Upper lobe of left lung (tissue), 6 donors: ENCODE data around the gene LEO1. TPM values are rescaled to one million over a fixed set of nuclear protein-coding genes. Genes with fewer than 3 reads are reported as not detected.

ENCODE experiments used
- ATAC-seq, 2 donors: fragments of 200-7000 bp; cut with Tn5 transposase; one replicate each; pipeline ENCODE4 v1.9.1; 2022; ENCODE audit warnings: mild to moderate bottlenecking in 2 of 2, moderate library complexity in 2 of 2; ENCODE audit not compliant: low FRiP score in 2 of 2
- DNase-seq, 2 donors: peaks; one replicate each; pipeline ENCODE4 v3.0.0-alpha.2; 2019 to 2020
- H3K27ac ChIP-seq, 4 donors: fragments of 200-600 bp; sonication (generic); one replicate each; pipeline ENCODE4 v1.5.1; 2016 to 2019
- H3K27me3 ChIP-seq, 4 donors: fragments of 200-600 bp; sonication (generic); one replicate each; pipeline ENCODE4 v1.5.1; 2017 to 2019
- H3K36me3 ChIP-seq, 4 donors: fragments of 200-600 bp; sonication (generic); one replicate each; pipeline ENCODE4 v1.5.1; 2016 to 2019
- H3K4me1 ChIP-seq, 4 donors: fragments of 200-600 bp; sonication (generic); one replicate each; pipeline ENCODE4 v1.5.1; 2018 to 2019
- H3K4me3 ChIP-seq, 4 donors: fragments of 200-600 bp; sonication (generic); one replicate each; pipeline ENCODE4 v1.5.1; 2017 to 2019; ENCODE audit warnings: mild to moderate bottlenecking in 2 of 4, moderate library complexity in 1 of 4
- H3K9me3 ChIP-seq, 4 donors: fragments of 200-600 bp; sonication (generic); one replicate each; pipeline ENCODE4 v1.5.1; 2018 to 2019
- EP300 ChIP-seq, 4 donors: sonication (generic); formaldehyde crosslinking; IDR thresholded peaks; one replicate each; pipeline ENCODE4 v1.5.1; 2017; ENCODE audit warnings: antibody characterized with exemption in 4 of 4, control low read depth in 2 of 4
- POLR2A ChIP-seq, 4 donors: fragments of 450-650 bp; IDR thresholded peaks; one replicate each; pipeline ENCODE4 v1.5.1; 2016 to 2017; ENCODE audit warnings: antibody characterized with exemption in 4 of 4, mild to moderate bottlenecking in 2 of 4
- POLR2AphosphoS5 ChIP-seq, 2 donors: sonication (generic); formaldehyde crosslinking; IDR thresholded peaks; one replicate each; pipeline ENCODE4 v1.5.1; 2017; ENCODE audit warnings: antibody characterized with exemption in 2 of 2
- WGBS, 2 donors: methylation state at CpG; one replicate each; pipeline ENCODE4 v1.1.5; 2017 to 2018; 5-methylcytosine and 5-hydroxymethylcytosine counted together
- total RNA-seq, 6 donors: library from RNA; depleted of rRNA in 4 of 6; stranded (reverse); fragments of >200 nt in 4 of 6; gene quantifications; one replicate each; pipeline versions ENCODE4 v1.1.0 to v1.2.1, GENCODE V29; 2016 to 2021
- TF ChIP-seq, protein P1 (sequence below), 6 experiments: fragments of 450-650 bp in 4 of 6; fragments of 200-600 bp in 2 of 6; sonication (generic) in 2 of 6; IDR thresholded peaks; one replicate each; pipeline ENCODE4 v1.5.1; 2016 to 2019; ENCODE audit warnings: antibody characterized with exemption in 6 of 6
- donor health status: DM: no; HTN: no; CAD: no; lungs with moderate emphysema.
- donor health status: DM: no; HTN: yes; CAD: no; lungs with severe emphysema.

Gene LEO1
- total RNA-seq, 6 donors from 2014 or later = 9.8 to 25.1 (median 14.2) TPM

DNA sequence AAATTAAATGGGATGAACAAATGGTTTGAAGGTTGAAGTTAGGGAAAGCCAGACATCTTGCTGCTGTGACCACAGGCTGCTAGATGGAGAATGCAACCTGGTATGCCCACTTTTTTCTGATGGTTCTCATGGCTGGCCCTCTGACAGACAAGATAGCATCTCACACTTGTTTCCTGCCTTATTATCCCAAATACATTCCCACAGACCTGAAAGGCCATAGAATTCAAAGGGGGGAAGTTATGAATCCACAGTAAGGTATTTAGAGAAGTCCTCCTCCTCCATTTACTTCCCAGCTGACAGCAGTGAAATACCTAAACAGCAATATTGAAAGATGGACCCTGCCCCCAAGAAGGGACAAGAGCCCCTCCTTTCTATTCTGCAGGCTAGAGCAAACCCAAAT, 32.4 kb downstream of the LEO1 start:
- no peak overlapping the region for H3K27ac ChIP-seq
- no peak overlapping the region for H3K4me3 ChIP-seq
- no peaks in the 10 kb centered on the region for H3K4me1 ChIP-seq
- TF ChIP-seq POLR2A (IDR thresholded peaks at IDR 0.05) (no peak), EP300 (IDR thresholded peaks at IDR 0.05) (no peak), POLR2AphosphoS5 (IDR thresholded peaks at IDR 0.05) (no peak)
- TF ChIP-seq, protein P1, sequence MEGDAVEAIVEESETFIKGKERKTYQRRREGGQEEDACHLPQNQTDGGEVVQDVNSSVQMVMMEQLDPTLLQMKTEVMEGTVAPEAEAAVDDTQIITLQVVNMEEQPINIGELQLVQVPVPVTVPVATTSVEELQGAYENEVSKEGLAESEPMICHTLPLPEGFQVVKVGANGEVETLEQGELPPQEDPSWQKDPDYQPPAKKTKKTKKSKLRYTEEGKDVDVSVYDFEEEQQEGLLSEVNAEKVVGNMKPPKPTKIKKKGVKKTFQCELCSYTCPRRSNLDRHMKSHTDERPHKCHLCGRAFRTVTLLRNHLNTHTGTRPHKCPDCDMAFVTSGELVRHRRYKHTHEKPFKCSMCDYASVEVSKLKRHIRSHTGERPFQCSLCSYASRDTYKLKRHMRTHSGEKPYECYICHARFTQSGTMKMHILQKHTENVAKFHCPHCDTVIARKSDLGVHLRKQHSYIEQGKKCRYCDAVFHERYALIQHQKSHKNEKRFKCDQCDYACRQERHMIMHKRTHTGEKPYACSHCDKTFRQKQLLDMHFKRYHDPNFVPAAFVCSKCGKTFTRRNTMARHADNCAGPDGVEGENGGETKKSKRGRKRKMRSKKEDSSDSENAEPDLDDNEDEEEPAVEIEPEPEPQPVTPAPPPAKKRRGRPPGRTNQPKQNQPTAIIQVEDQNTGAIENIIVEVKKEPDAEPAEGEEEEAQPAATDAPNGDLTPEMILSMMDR (IDR thresholded peaks at IDR 0.05) = no peak
- ATAC-seq (no peak), DNase-seq (no peak)
- peaks cover 0 to 44% (median 13%) of the 10 kb centered on the region in 4 donors for H3K36me3 ChIP-seq
- H3K9me3 ChIP-seq = no peaks in the 10 kb centered on the region
- no peaks in the 10 kb centered on the region for H3K27me3 ChIP-seq

DNA sequence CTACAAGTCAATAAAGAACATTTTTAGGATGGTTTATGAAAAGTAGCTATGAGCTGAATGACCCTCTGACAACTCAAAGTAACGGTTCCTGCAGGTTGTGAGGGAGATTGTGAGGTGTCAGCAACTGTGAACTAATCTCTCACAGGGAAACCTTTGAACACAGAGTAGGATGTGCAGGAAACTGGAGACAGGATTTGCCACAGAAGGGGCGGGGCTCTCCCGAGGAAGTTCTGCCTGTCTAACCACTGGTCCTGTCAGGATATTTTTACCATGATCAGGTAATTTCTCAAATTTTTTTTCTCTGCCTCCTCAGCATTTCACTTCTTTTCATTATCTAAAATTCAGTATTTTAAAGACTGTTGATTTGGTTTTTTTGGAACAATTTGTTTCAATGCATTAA, 33.3 kb downstream of the LEO1 start:
- Histone ChIP-seq H3K27me3 (no peaks in the 10 kb centered on the region), H3K4me1 (no peaks in the 10 kb centered on the region), H3K27ac (no peak overlapping the region), H3K36me3 (peaks cover 0 to 41% (median 15%) of the 10 kb centered on the region in 4 donors), H3K4me3 (no peak overlapping the region), H3K9me3 (no peaks in the 10 kb centered on the region)
- WGBS, 2 donors = 69 to 77% methylated on average over 3 of the region's 3 CpGs
- ATAC-seq = no peak
- DNase-seq = no peak
- no peak for TF ChIP-seq EP300 (IDR thresholded peaks at IDR 0.05)
- TF ChIP-seq POLR2A (IDR thresholded peaks at IDR 0.05) = no peak
- TF ChIP-seq, protein P1 (IDR thresholded peaks at IDR 0.05) = no peak
- TF ChIP-seq POLR2AphosphoS5 (IDR thresholded peaks at IDR 0.05) = no peak

GRCh38 chr15:51936105-51936478, 35.5 kb downstream of the LEO1 start:
- H3K4me3 ChIP-seq = no peak overlapping the region
- ATAC-seq (no peak), DNase-seq (no peak)
- no peaks in the 10 kb centered on the region for H3K27me3 ChIP-seq
- no peak overlapping the region for H3K27ac ChIP-seq
- WGBS, 2 donors = 83 to 85% methylated on average over 2 of the region's 2 CpGs
- TF ChIP-seq POLR2AphosphoS5 (IDR thresholded peaks at IDR 0.05) (no peak), POLR2A (IDR thresholded peaks at IDR 0.05) (no peak), EP300 (IDR thresholded peaks at IDR 0.05) (no peak)
- TF ChIP-seq, protein P1 (IDR thresholded peaks at IDR 0.05) = no peak
- H3K9me3 ChIP-seq = no peaks in the 10 kb centered on the region
- H3K4me1 ChIP-seq = no peaks in the 10 kb centered on the region
- peaks cover 0 to 47% (median 12%) of the 10 kb centered on the region in 4 donors for H3K36me3 ChIP-seq

GRCh38 chr15:51935466-51936104, 36.0 kb downstream of the LEO1 start:
- H3K36me3 ChIP-seq = peaks cover 0 to 49% (median 10%) of the 10 kb centered on the region in 4 donors
- no peak overlapping the region for H3K27ac ChIP-seq
- DNase-seq = no peak
- no peaks in the 10 kb centered on the region for H3K27me3 ChIP-seq
- no peak for ATAC-seq
- H3K9me3 ChIP-seq = no peaks in the 10 kb centered on the region
- no peaks in the 10 kb centered on the region for H3K4me1 ChIP-seq
- no peak overlapping the region for H3K4me3 ChIP-seq
- WGBS, 2 donors = 83 to 86% methylated on average over 5 of the region's 5 CpGs
- TF ChIP-seq, protein P1 (IDR thresholded peaks at IDR 0.05) = no peak
- no peak for TF ChIP-seq POLR2AphosphoS5 (IDR thresholded peaks at IDR 0.05)
- no peak for TF ChIP-seq POLR2A (IDR thresholded peaks at IDR 0.05)
- TF ChIP-seq EP300 (IDR thresholded peaks at IDR 0.05) = no peak

DNA sequence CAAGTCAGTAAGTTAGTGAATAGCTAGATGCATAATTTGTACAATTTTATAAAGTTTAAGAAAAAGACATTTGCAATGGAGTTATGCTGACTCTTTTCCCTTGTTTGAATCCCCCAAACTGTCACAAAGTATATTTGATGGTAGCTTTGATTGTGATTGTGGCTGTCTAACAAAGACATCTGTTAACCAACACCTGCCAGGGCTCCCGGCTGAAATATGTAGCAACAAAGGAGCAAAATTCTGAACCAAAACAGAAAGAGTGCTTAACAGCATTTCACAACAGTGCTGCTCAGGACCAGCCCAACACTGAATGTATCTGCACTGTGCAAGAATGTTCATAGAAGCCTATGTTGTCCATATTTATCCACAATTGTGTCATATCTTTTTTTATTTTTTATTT, 39.4 kb downstream of the LEO1 start:
- WGBS, 2 donors = 46 to 72% methylated on average over 1 of the region's 1 CpG
- DNase-seq (no peak), ATAC-seq (no peak)
- Histone ChIP-seq H3K36me3 (peaks cover 0 to 52% (median 8%) of the 10 kb centered on the region in 4 donors), H3K4me1 (no peaks in the 10 kb centered on the region), H3K4me3 (no peak overlapping the region), H3K27me3 (no peaks in the 10 kb centered on the region), H3K27ac (no peak overlapping the region), H3K9me3 (no peaks in the 10 kb centered on the region)
- no peak for TF ChIP-seq POLR2A (IDR thresholded peaks at IDR 0.05)
- TF ChIP-seq POLR2AphosphoS5 (IDR thresholded peaks at IDR 0.05) = no peak
- TF ChIP-seq, protein P1 (IDR thresholded peaks at IDR 0.05) = no peak
- TF ChIP-seq EP300 (IDR thresholded peaks at IDR 0.05) = no peak
